ENCODE measurements around the gene ITPR2.
"Not testable (repeated sequence)": the region's sequence is repeated elsewhere in the genome, so short reads cannot be mapped to it uniquely, and the experiment has no call there.

ITPR2 gene

GRCh38 chr12:26832822-26833742 lies at the start of gene ITPR2:
Gene ITPR2, minus strand, starts transcription at chr12:26833194. Its CDS starts 413 bp downstream, at chr12:26832781.
- peak; percentile 72 to 81 for DNase-seq

GRCh38 chr12:26880625-26881024 lies 47.6 kb upstream of the ITPR2 start:
- no peak for DNase-seq

- peak; percentile 33 to 40 for DNase-seq
Observed at GRCh38 chr12:26878661-26879119, 45.7 kb upstream of the ITPR2 start.

- DNase-seq, result no peak
Observed at GRCh38 chr12:26874501-26875296, 41.7 kb upstream of the ITPR2 start.

GRCh38 chr12:26872625-26873024 lies 39.6 kb upstream of the ITPR2 start:
- peak; percentile 46 to 49 for DNase-seq

GRCh38 chr12:26871985-26872384 lies 39.0 kb upstream of the ITPR2 start:
- DNase-seq, result no peak

GRCh38 chr12:26870491-26871419 lies 37.8 kb upstream of the ITPR2 start:
- DNase-seq, result peak; percentile 52 to 61

- DNase-seq, result no peak
Observed at GRCh38 chr12:26869908-26870459, 37.0 kb upstream of the ITPR2 start.

- DNase-seq, result no peak
Observed at GRCh38 chr12:26869104-26869494, 36.1 kb upstream of the ITPR2 start.

GRCh38 chr12:26868447-26869103 lies 35.6 kb upstream of the ITPR2 start:
- no peak for DNase-seq

GRCh38 chr12:26867080-26867479 lies 34.1 kb upstream of the ITPR2 start:
- no peak for DNase-seq

GRCh38 chr12:26863515-26863914 lies 30.5 kb upstream of the ITPR2 start:
- DNase-seq, result no peak

GRCh38 chr12:26862787-26863186 lies 29.8 kb upstream of the ITPR2 start:
- not testable (repeated sequence) for DNase-seq

- no peak for DNase-seq
Observed at GRCh38 chr12:26861690-26862089, 28.7 kb upstream of the ITPR2 start.

- DNase-seq, result no peak
Observed at GRCh38 chr12:26857465-26858176, 24.6 kb upstream of the ITPR2 start.

GRCh38 chr12:26855337-26855736 lies 22.3 kb upstream of the ITPR2 start:
- DNase-seq, result no peak

GRCh38 chr12:26854031-26854390 lies 21.0 kb upstream of the ITPR2 start:
- DNase-seq, result no peak

- peak; percentile 14 to 45 for DNase-seq
Observed at GRCh38 chr12:26853303-26854030, 20.5 kb upstream of the ITPR2 start.

GRCh38 chr12:26851031-26851809 lies 18.2 kb upstream of the ITPR2 start:
- no peak for DNase-seq
